Stimulated activated CD8-positive, alpha-beta memory T cell treated with anti-CD3 and anti-CD28 coated beads, Interleukin-12 subunit alpha, Interleukin-12 subunit beta, amount 100 ng/mL, for 24 hours (primary cell): Measurements from ENCODE around the gene ETV7.

ENCODE experiments used
- DNase-seq: peaks from one replicate; pipeline ENCODE4 v3.0.0-alpha.2; 2020; ENCODE audit errors: extremely low read depth

ETV7 gene

GRCh38 chr6:36320475-36320874, 67.0 kb downstream of the ETV7 start:
- no peak for DNase-seq

GRCh38 chr6:36319821-36320220, 67.6 kb downstream of the ETV7 start:
- DNase-seq = no peak

GRCh38 chr6:36319436-36319762, 68.1 kb downstream of the ETV7 start:
- no peak for DNase-seq

- no peak for DNase-seq
These were observed 68.6 kb downstream of the ETV7 start for GRCh38 chr6:36318690-36319435.

- no peak for DNase-seq
These were observed 69.8 kb downstream of the ETV7 start for GRCh38 chr6:36317623-36318022.
